AG04450 (cell line): ENCODE measurements around the gene ROGDI. TPM values are rescaled to one million over a fixed set of nuclear protein-coding genes. Genes with fewer than 3 reads are reported as not detected.

ENCODE experiments used
- CTCF ChIA-PET: fragments of 300-600, 350-600 bp; formaldehyde crosslinking; extraction: SDS; loops from one replicate; lab custom pipeline; 2022; ENCODE audit warnings: antibody characterized with exemption, inconsistent platforms; lab: Charles Lee
- POLR2A ChIA-PET: fragments of 350-600 bp; formaldehyde crosslinking; extraction: SDS; loops from one replicate; lab custom pipeline; 2021; ENCODE audit warnings: antibody characterized with exemption, inconsistent platforms; lab: Yijun Ruan, JAX
- DNase-seq: peaks from one replicate; pipeline ENCODE4 v3.0.0-alpha.2; 2011; ENCODE audit warnings: low read depth, low spot score
- H3K27ac ChIP-seq: one replicate; pipeline ENCODE4 v1.5.1; 2012; ENCODE audit warnings: low read depth, low read length, control low read depth
- H3K27me3 ChIP-seq: one replicate; pipeline ENCODE4 v1.6.0; 2012; ENCODE audit warnings: low read length; ENCODE audit not compliant: control insufficient read depth, insufficient read depth
- H3K4me3 ChIP-seq: 2 replicates; pipeline ENCODE4 v1.5.1; 2011; ENCODE audit warnings: mild to moderate bottlenecking, low read depth, low read length, control low read depth
- H3K9me3 ChIP-seq: 2 replicates; pipeline ENCODE4 v1.5.1; 2012; ENCODE audit warnings: low read length; ENCODE audit not compliant: control insufficient read depth, insufficient read depth
- polyA plus RNA-seq: library from polyadenylated mRNA; depleted of rRNA; stranded (reverse); fragments of >200 nt; gene quantifications from 2 replicates; pipeline ENCODE4 v1.2.3, GENCODE V29; 2011
- TF ChIP-seq, protein P1 (sequence below): IDR thresholded peaks from 2 replicates; pipeline ENCODE4 v1.5.1; 2011; ENCODE audit warnings: low read depth, low read length, control low read depth, inconsistent platforms

The ROGDI gene
- polyA plus RNA-seq, 1 experiment: 9.2 TPM

GRCh38 chr16:4846901-4847773 is 44.7 kb upstream of the ROGDI start, which contains the start of the genes GLYR1 and UBN1:
GLYR1 (minus strand) TSS chr16:4847288; CDS start chr16:4847265, 23 bp downstream.
UBN1 (plus strand) TSS chr16:4847481; CDS start chr16:4852918, 5,437 bp downstream.
- H3K27me3 ChIP-seq: no peaks in the 10 kb centered on the region
- H3K27ac ChIP-seq: peak within 1 kb of the TSS; percentile 73
- TF ChIP-seq, protein P1, sequence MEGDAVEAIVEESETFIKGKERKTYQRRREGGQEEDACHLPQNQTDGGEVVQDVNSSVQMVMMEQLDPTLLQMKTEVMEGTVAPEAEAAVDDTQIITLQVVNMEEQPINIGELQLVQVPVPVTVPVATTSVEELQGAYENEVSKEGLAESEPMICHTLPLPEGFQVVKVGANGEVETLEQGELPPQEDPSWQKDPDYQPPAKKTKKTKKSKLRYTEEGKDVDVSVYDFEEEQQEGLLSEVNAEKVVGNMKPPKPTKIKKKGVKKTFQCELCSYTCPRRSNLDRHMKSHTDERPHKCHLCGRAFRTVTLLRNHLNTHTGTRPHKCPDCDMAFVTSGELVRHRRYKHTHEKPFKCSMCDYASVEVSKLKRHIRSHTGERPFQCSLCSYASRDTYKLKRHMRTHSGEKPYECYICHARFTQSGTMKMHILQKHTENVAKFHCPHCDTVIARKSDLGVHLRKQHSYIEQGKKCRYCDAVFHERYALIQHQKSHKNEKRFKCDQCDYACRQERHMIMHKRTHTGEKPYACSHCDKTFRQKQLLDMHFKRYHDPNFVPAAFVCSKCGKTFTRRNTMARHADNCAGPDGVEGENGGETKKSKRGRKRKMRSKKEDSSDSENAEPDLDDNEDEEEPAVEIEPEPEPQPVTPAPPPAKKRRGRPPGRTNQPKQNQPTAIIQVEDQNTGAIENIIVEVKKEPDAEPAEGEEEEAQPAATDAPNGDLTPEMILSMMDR: no peak
- no peaks in the 10 kb centered on the region; the same call in 1 of the 2 replicates for H3K9me3 ChIP-seq
- DNase-seq: peak; percentile 82
- ChIA-PET POLR2A (interaction anchor here (0.5 to 1.5 kb wide), 3 partner anchors 35 to 96 kb away, joined by 3 to 4 read pairs (median 3); no protein-coding TSS in a partner anchor), CTCF (interaction anchor here (4.5 kb wide), 1 partner anchor 109 kb away, joined by 18 read pairs; no protein-coding TSS in a partner anchor)
- peak within 1 kb of the TSS; percentile 88 for H3K4me3 ChIP-seq

- POLR2A ChIA-PET: interaction anchor here (0.5 to 1.5 kb wide), 2 partner anchors 60 to 97 kb away, joined by 3 to 4 read pairs; no protein-coding TSS in a partner anchor
- H3K4me3 ChIP-seq: peak overlapping the region; percentile 88
- TF ChIP-seq, protein P1: no peak
- H3K27ac ChIP-seq: peak overlapping the region; percentile 73
- DNase-seq: no peak
- H3K9me3 ChIP-seq: no peaks in the 10 kb centered on the region; the same call in 1 of the 2 replicates
- no peaks in the 10 kb centered on the region for H3K27me3 ChIP-seq
- CTCF ChIA-PET: interaction anchor here (4.5 kb wide), 1 partner anchor 110 kb away, joined by 18 read pairs; no protein-coding TSS in a partner anchor
Measured at GRCh38 chr16:4846503-4846900, 44.1 kb upstream of the ROGDI start.

- no peaks in the 10 kb centered on the region for H3K9me3 ChIP-seq
- H3K27ac ChIP-seq: no peak overlapping the region
- ChIA-PET CTCF (interaction anchor here (1.3 kb wide), 1 partner anchor 115 kb away, joined by 4 read pairs; no protein-coding TSS in a partner anchor), POLR2A (interaction anchor here (0.5 to 0.7 kb wide), 2 partner anchors 7 to 38 kb away, joined by 3 to 4 read pairs; no protein-coding TSS in a partner anchor)
- no peaks in the 10 kb centered on the region for H3K27me3 ChIP-seq
- no peak for DNase-seq
- no peak overlapping the region for H3K4me3 ChIP-seq
- TF ChIP-seq, protein P1: no peak
Measured at GRCh38 chr16:4840984-4841383, 38.6 kb upstream of the ROGDI start.

DNA sequence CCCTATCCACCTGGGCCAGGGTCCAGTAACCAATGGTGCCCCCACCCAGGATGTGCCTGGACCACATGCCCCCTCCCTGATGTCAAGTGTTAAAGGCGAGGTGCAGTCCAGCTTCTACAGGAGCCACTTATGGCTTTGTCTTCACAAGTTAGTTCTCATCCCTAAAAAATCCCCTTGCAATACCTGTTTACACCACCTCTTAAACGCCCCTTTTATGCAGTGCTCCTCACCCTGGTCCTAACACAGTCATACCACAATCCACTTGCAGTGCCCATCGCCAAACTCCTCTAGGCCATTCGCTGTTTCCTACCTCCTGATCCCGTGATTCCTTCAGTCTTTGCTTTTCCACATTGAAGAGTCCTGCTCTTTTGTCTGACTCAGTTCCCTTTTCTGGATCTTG is 37.5 kb upstream of the ROGDI start:
- H3K27ac ChIP-seq: no peak overlapping the region
- no peaks in the 10 kb centered on the region for H3K9me3 ChIP-seq
- ChIA-PET CTCF (no interaction called here), POLR2A (no interaction called here)
- no peak overlapping the region for H3K4me3 ChIP-seq
- TF ChIP-seq, protein P1: no peak
- no peaks in the 10 kb centered on the region for H3K27me3 ChIP-seq
- no peak for DNase-seq
